Measurements from ENCODE around the gene NKD2. TPM values are rescaled to one million over a fixed set of nuclear protein-coding genes. Genes with fewer than 3 reads are reported as not detected.

NKD2 gene
- total and polyA plus RNA-seq, 2 experiments from 2014 or later: 9.0 to 11.9 TPM

GRCh38 chr5:1047332-1047965, 38.8 kb downstream of the NKD2 start:
- no peak for ATAC-seq
- H3K4me1 Mint-ChIP-seq: no peaks in the 10 kb centered on the region
- peaks cover 30% of the 10 kb centered on the region for H3K36me3 Mint-ChIP-seq (ENCODE audit: low read depth)
- Histone ChIP-seq H3F3A (replicated peaks; ENCODE audit: low read depth) (no peaks in the 10 kb centered on the region), H3K27me3 (ENCODE audit: insufficient read depth) (no peaks in the 10 kb centered on the region), H3K4me3 (no peak overlapping the region), H3K4me1 (ENCODE audit: insufficient read depth) (no peaks in the 10 kb centered on the region), H2AFZ (no peak overlapping the region), H3K36me3 (ENCODE audit: insufficient read depth) (no peaks in the 10 kb centered on the region), H3K27ac (ENCODE audit: low read depth) (no peak overlapping the region), H3K79me2 (replicated peaks; ENCODE audit: insufficient read depth) (no peaks in the 10 kb centered on the region), H3K4me2 (no peak overlapping the region), H4K20me1 (replicated peaks; ENCODE audit: insufficient read depth) (no peaks in the 10 kb centered on the region), H3K9me2 (ENCODE audit: insufficient read depth) (no peaks in the 10 kb centered on the region)
- TF ChIP-seq JUNB (IDR thresholded peaks at IDR 0.05; ENCODE audit: unreplicated experiment) (no peak), REST (IDR thresholded peaks at IDR 0.05; ENCODE audit: unreplicated experiment) (no peak), CREB1 (CRISPR knock-in tag; IDR thresholded peaks at IDR 0.05; ENCODE audit: low read depth) (no peak), ZNF462 (CRISPR knock-in tag; IDR thresholded peaks at IDR 0.05) (no peak), ETS1 (IDR thresholded peaks at IDR 0.05) (no peak), NANOG (IDR thresholded peaks at IDR 0.05; ENCODE audit: borderline replicate concordance) (no peak), ZNF331 (CRISPR knock-in tag; IDR thresholded peaks at IDR 0.05; ENCODE audit: low read depth) (no peak), POLR2AphosphoS5 (IDR thresholded peaks at IDR 0.05; ENCODE audit: low read depth) (no peak), CTCF (conservative IDR thresholded peaks at IDR 0.05; ENCODE audit: low read depth in 2 of 2) (no peak), ZNF114 (CRISPR knock-in tag; IDR thresholded peaks at IDR 0.05) (no peak), EZH2phosphoT487 (IDR thresholded peaks at IDR 0.05; ENCODE audit: unreplicated experiment) (no peak), STAT1 (IDR thresholded peaks at IDR 0.05; ENCODE audit: unreplicated experiment) (no peak), EZH2 (IDR thresholded peaks at IDR 0.05; ENCODE audit: low read depth, unreplicated experiment) (no peak)
- DNase-seq (ENCODE audit: low spot score): no peak
- no peak overlapping the region for H3K4me3 Mint-ChIP-seq
- H3K27ac Mint-ChIP-seq: no peak overlapping the region
- H3K9me3 Mint-ChIP-seq: peaks cover 44% of the 10 kb centered on the region
- peaks cover 27% of the 10 kb centered on the region for H3K27me3 Mint-ChIP-seq (ENCODE audit: insufficient read depth, low read depth, poor library complexity)

Data from GM23338 (cell line).